Measurements from ENCODE around the gene F3. TPM values are rescaled to one million over a fixed set of nuclear protein-coding genes. Genes with fewer than 3 reads are reported as not detected.

Gene F3
- polyA plus RNA-seq, 3 donors, result 0.29 to 3.7 (median 0.77) TPM

- peaks cover 51 to 57% of the 10 kb centered on the region in 2 donors for H3K36me3 Mint-ChIP-seq
- Histone ChIP-seq H3K79me2 (ENCODE audit: insufficient read depth, low read length) (no peaks in the 10 kb centered on the region), H3K4me1 (ENCODE audit: control insufficient read depth in 1 of 2, insufficient read depth in 2 of 2, low read length in 2 of 2) (no peaks in the 10 kb centered on the region), H3K27ac (ENCODE audit: low read depth in 1 of 2, low read length in 2 of 2) (no peak overlapping the region), H3K4me3 (replicated peaks in 1 of 3; ENCODE audit: low read depth in 2 of 3, low read length in 3 of 3) (no peak overlapping the region), H3K9me3 (replicated peaks in 1 of 2; ENCODE audit: control insufficient read depth in 1 of 2, insufficient read depth in 1 of 2, low read length in 2 of 2) (no peaks in the 10 kb centered on the region), H2AFZ (ENCODE audit: insufficient read depth, low read depth, low read length, poor library complexity, severe bottlenecking) (no peak overlapping the region), H4K20me1 (ENCODE audit: insufficient read depth, low read length) (no peaks in the 10 kb centered on the region), H3K36me3 (replicated peaks in 1 of 2; ENCODE audit: control insufficient read depth in 1 of 2, insufficient read depth in 2 of 2, low read length in 2 of 2) (peaks cover 46 to 76% of the 10 kb centered on the region in 2 donors), H3K4me2 (replicated peaks; ENCODE audit: extremely low read depth, low read length, poor library complexity, severe bottlenecking) (no peak overlapping the region), H3K9ac (ENCODE audit: insufficient read depth, low read length, poor library complexity, severe bottlenecking) (no peak overlapping the region), H3K27me3 (ENCODE audit: control insufficient read depth in 2 of 2, insufficient read depth in 2 of 2, low read length in 2 of 2) (no peaks in the 10 kb centered on the region)
- no peak overlapping the region for H3K27ac Mint-ChIP-seq
- no peak for TF ChIP-seq CTCF (IDR thresholded peaks at IDR 0.05)
- H3K9me3 Mint-ChIP-seq, result peaks cover 0 to 2% (median 0%) of the 10 kb centered on the region in 7 donors
- H3K4me1 Mint-ChIP-seq, result no peaks in the 10 kb centered on the region
- WGBS (ENCODE audit: insufficient coverage), result no CpG with 5 or more reads among the region's 2 CpGs
- H3K4me3 Mint-ChIP-seq, result no peak overlapping the region
- no peak for DNase-seq
- no peaks in the 10 kb centered on the region for H3K27me3 Mint-ChIP-seq (ENCODE audit: low read depth in 3 of 3)
- intact Hi-C loops (cut with micrococcal nuclease), result no loop called here
These were observed 51.0 kb downstream of the F3 start for GRCh38 chr1:94490556-94490955.

- DNase-seq, result no peak
- TF ChIP-seq CTCF (IDR thresholded peaks at IDR 0.05), result no peak
- Mint-ChIP-seq H3K9me3 (peaks cover 0 to 2% (median 0%) of the 10 kb centered on the region in 7 donors), H3K4me3 (no peak overlapping the region), H3K4me1 (no peaks in the 10 kb centered on the region), H3K36me3 (peaks cover 58 to 62% of the 10 kb centered on the region in 2 donors), H3K27me3 (ENCODE audit: low read depth in 3 of 3) (no peaks in the 10 kb centered on the region), H3K27ac (no peak overlapping the region)
- Histone ChIP-seq H3K27me3 (ENCODE audit: control insufficient read depth in 2 of 2, insufficient read depth in 2 of 2, low read length in 2 of 2) (no peaks in the 10 kb centered on the region), H3K4me1 (ENCODE audit: control insufficient read depth in 1 of 2, insufficient read depth in 2 of 2, low read length in 2 of 2) (no peaks in the 10 kb centered on the region), H3K79me2 (ENCODE audit: insufficient read depth, low read length) (no peaks in the 10 kb centered on the region), H3K27ac (ENCODE audit: low read depth in 1 of 2, low read length in 2 of 2) (no peak overlapping the region), H4K20me1 (ENCODE audit: insufficient read depth, low read length) (no peaks in the 10 kb centered on the region), H3K9ac (ENCODE audit: insufficient read depth, low read length, poor library complexity, severe bottlenecking) (no peak overlapping the region), H2AFZ (ENCODE audit: insufficient read depth, low read depth, low read length, poor library complexity, severe bottlenecking) (no peak overlapping the region), H3K4me3 (replicated peaks in 1 of 3; ENCODE audit: low read depth in 2 of 3, low read length in 3 of 3) (no peak overlapping the region), H3K36me3 (replicated peaks in 1 of 2; ENCODE audit: control insufficient read depth in 1 of 2, insufficient read depth in 2 of 2, low read length in 2 of 2) (peaks cover 57 to 89% of the 10 kb centered on the region in 2 donors), H3K4me2 (replicated peaks; ENCODE audit: extremely low read depth, low read length, poor library complexity, severe bottlenecking) (no peak overlapping the region), H3K9me3 (replicated peaks in 1 of 2; ENCODE audit: control insufficient read depth in 1 of 2, insufficient read depth in 1 of 2, low read length in 2 of 2) (no peaks in the 10 kb centered on the region)
- intact Hi-C loops (cut with micrococcal nuclease), result no loop called here
- WGBS (ENCODE audit: insufficient coverage), result 86% methylated on average over 1 of the region's 5 CpGs
These were observed 54.6 kb downstream of the F3 start for GRCh38 chr1:94486990-94487389.
